Gastroesophageal sphincter (tissue), 4 donors: ENCODE results near the gene ENOX1. TPM values are rescaled to one million over a fixed set of nuclear protein-coding genes. Genes with fewer than 3 reads are reported as not detected.
"Not testable (repeated sequence)": the region's sequence is repeated elsewhere in the genome, so short reads cannot be mapped to it uniquely, and the experiment has no call there.

ENCODE experiments used
- ATAC-seq: fragments of 150-250 bp; one replicate; pipeline ENCODE4 v1.9.1; 2016; ENCODE audit warnings: mild to moderate bottlenecking, moderate library complexity
- H3K27ac ChIP-seq, 4 donors: fragments of 200-600 bp; sonication (generic) in 3 of 4; 1 replicate in 3 of 4; 2 replicates in 1 of 4; pipeline ENCODE4 v1.5.1; 2016 to 2019
- H3K27me3 ChIP-seq: fragments of 200-600 bp; sonication (generic); one replicate; pipeline ENCODE4 v1.5.1; 2019
- H3K36me3 ChIP-seq, 2 donors: fragments of 200-600 bp; sonication (generic); one replicate each; pipeline ENCODE4 v1.5.1; 2019; ENCODE audit warnings: control low read depth in 1 of 2
- H3K4me1 ChIP-seq, 3 donors: fragments of 200-600 bp; sonication (generic); 1 replicate in 2 of 3; 2 replicates in 1 of 3; pipeline ENCODE4 v1.5.1; 2016 to 2019; ENCODE audit warnings: control low read depth in 2 of 3
- H3K4me3 ChIP-seq, 2 donors: fragments of 200-600 bp; sonication (generic); one replicate each; pipeline ENCODE4 v1.5.1; 2019; ENCODE audit warnings: mild to moderate bottlenecking in 1 of 2, moderate library complexity in 1 of 2
- H3K9me3 ChIP-seq, 3 donors: fragments of 200-600 bp; sonication (generic); one replicate each; pipeline ENCODE4 v1.5.1; 2017 to 2019; ENCODE audit warnings: control low read depth in 2 of 3
- CTCF ChIP-seq, 4 experiments: fragments of 200-600 bp in 2 of 4; fragments of 450-650 bp in 2 of 4; sonication (generic) in 1 of 4; IDR thresholded peaks; one replicate each; pipeline ENCODE4 v1.5.1; 2017 to 2019; ENCODE audit warnings: antibody characterized with exemption in 4 of 4, mild to moderate bottlenecking in 2 of 4, moderate library complexity in 2 of 4
- EP300 ChIP-seq: sonication (generic); formaldehyde crosslinking; IDR thresholded peaks from one replicate; pipeline ENCODE4 v1.6.1; 2017; ENCODE audit warnings: antibody characterized with exemption, mild to moderate bottlenecking
- POLR2A ChIP-seq, 2 donors: fragments of 450-650 bp; IDR thresholded peaks; one replicate each; pipeline ENCODE4 v1.6.1; 2017; ENCODE audit warnings: antibody characterized with exemption in 2 of 2, mild to moderate bottlenecking in 2 of 2, moderate library complexity in 1 of 2
- POLR2AphosphoS5 ChIP-seq: sonication (generic); formaldehyde crosslinking; IDR thresholded peaks from one replicate; pipeline ENCODE4 v1.6.1; 2017; ENCODE audit warnings: antibody characterized with exemption
- WGBS, 2 donors: methylation state at CpG; one replicate each; pipeline ENCODE4 v1.1.5; 2018; ENCODE audit warnings: low coverage in 1 of 2; 5-methylcytosine and 5-hydroxymethylcytosine counted together
- total RNA-seq, 4 donors: library from RNA; depleted of rRNA; stranded (reverse); fragments of >200 nt; gene quantifications; one replicate each; pipeline ENCODE4 v1.1.0, GENCODE V29; 2016

Gene ENOX1
- total RNA-seq, 4 donors from 2014 or later = 1.8 to 11.6 (median 9.4) TPM

GRCh38 chr13:43422116-43422515, 364.7 kb downstream of the ENOX1 start:
- Histone ChIP-seq H3K27me3 (no peaks in the 10 kb centered on the region), H3K4me3 (no peak overlapping the region), H3K36me3 (no peaks in the 10 kb centered on the region), H3K4me1 (peaks cover 0 to 14% (median 0%) of the 10 kb centered on the region in 3 donors), H3K9me3 (no peaks in the 10 kb centered on the region), H3K27ac (no peak overlapping the region)
- TF ChIP-seq POLR2AphosphoS5 = no peak
- TF ChIP-seq CTCF (IDR thresholded peaks at IDR 0.05) = no peak
- TF ChIP-seq EP300 = no peak
- no peak for TF ChIP-seq POLR2A (IDR thresholded peaks at IDR 0.05)
- no peak for ATAC-seq

- H3K4me1 ChIP-seq, H3K27me3 ChIP-seq, H3K27ac ChIP-seq, H3K36me3 ChIP-seq, ATAC-seq, H3K4me3 ChIP-seq, H3K9me3 ChIP-seq: not testable (repeated sequence)
- WGBS, 2 donors = 84 to 100% methylated on average over 1 to 9 of the region's 22 CpGs
Observed at GRCh38 chr13:43416842-43417241, 369.9 kb downstream of the ENOX1 start.

GRCh38 chr13:43416408-43416807, 370.4 kb downstream of the ENOX1 start:
- not testable (repeated sequence) for H3K27me3 ChIP-seq, H3K9me3 ChIP-seq, ATAC-seq, H3K36me3 ChIP-seq, H3K4me3 ChIP-seq, H3K27ac ChIP-seq
- no CpG with 5 or more reads among the region's 21 CpGs for WGBS, 2 donors
- peaks cover 0 to 11% (median 0%) of the 10 kb centered on the region in 3 donors for H3K4me1 ChIP-seq

GRCh38 chr13:43415903-43416391, 370.8 kb downstream of the ENOX1 start:
- no CpG with 5 or more reads among the region's 33 CpGs for WGBS, 2 donors
- not testable (repeated sequence) for H3K27ac ChIP-seq, H3K9me3 ChIP-seq, H3K27me3 ChIP-seq, ATAC-seq, H3K36me3 ChIP-seq, H3K4me3 ChIP-seq
- peaks cover 0 to 16% (median 0%) of the 10 kb centered on the region in 3 donors for H3K4me1 ChIP-seq

GRCh38 chr13:43414111-43414510, 372.7 kb downstream of the ENOX1 start:
- H3K36me3 ChIP-seq = no peaks in the 10 kb centered on the region
- H3K27ac ChIP-seq = no peak overlapping the region
- no peaks in the 10 kb centered on the region for H3K27me3 ChIP-seq
- no peak overlapping the region for H3K4me3 ChIP-seq
- H3K4me1 ChIP-seq = peaks cover 0 to 22% (median 0%) of the 10 kb centered on the region in 3 donors
- no peak for ATAC-seq
- no peak for TF ChIP-seq EP300
- no peak for TF ChIP-seq CTCF (IDR thresholded peaks at IDR 0.05)
- no peak for TF ChIP-seq POLR2A (IDR thresholded peaks at IDR 0.05)
- TF ChIP-seq POLR2AphosphoS5 = no peak
- no peaks in the 10 kb centered on the region for H3K9me3 ChIP-seq

- H3K4me3 ChIP-seq = no peak overlapping the region
- H3K9me3 ChIP-seq = no peaks in the 10 kb centered on the region
- WGBS, 2 donors = 20 to 46% methylated on average over 2 to 8 of the region's 9 CpGs
- H3K27ac ChIP-seq = peak overlapping the region; percentile 43 to 69 (median 60)
- peaks cover 0 to 31% (median 0%) of the 10 kb centered on the region in 3 donors for H3K4me1 ChIP-seq
- TF ChIP-seq POLR2AphosphoS5 (no peak), EP300 (no peak), CTCF (IDR thresholded peaks at IDR 0.05) (no peak)
- H3K36me3 ChIP-seq = no peaks in the 10 kb centered on the region
- no peaks in the 10 kb centered on the region for H3K27me3 ChIP-seq
- ATAC-seq = peak; percentile 83
Observed at GRCh38 chr13:43411741-43412140, 375.0 kb downstream of the ENOX1 start.

- Histone ChIP-seq H3K36me3 (no peaks in the 10 kb centered on the region), H3K4me1 (peaks cover 0 to 31% (median 0%) of the 10 kb centered on the region in 3 donors), H3K27ac (peak overlapping the region; percentile 43 to 69 (median 60)), H3K9me3 (no peaks in the 10 kb centered on the region), H3K4me3 (no peak overlapping the region), H3K27me3 (no peaks in the 10 kb centered on the region)
- WGBS, 2 donors = 42 to 65% methylated on average over 2 of the region's 2 CpGs
- TF ChIP-seq POLR2AphosphoS5 = no peak
- TF ChIP-seq POLR2A (IDR thresholded peaks at IDR 0.05) = no peak
- TF ChIP-seq EP300 = no peak
- no peak for TF ChIP-seq CTCF (IDR thresholded peaks at IDR 0.05)
- ATAC-seq = no peak
Observed at GRCh38 chr13:43411211-43411610, 375.6 kb downstream of the ENOX1 start.
